T-cell (primary cell): ENCODE data around the gene DNAAF5. TPM values are rescaled to one million over a fixed set of nuclear protein-coding genes. Genes with fewer than 3 reads are reported as not detected.
A peak's percentile ranks its signal among the peaks of the same experiment; 100 is the strongest.

ENCODE experiments used
- ATAC-seq, 4 experiments: fragments of 200-7000 bp in 3 of 4; fragments of 150-1000 bp in 1 of 4; cut with Tn5 transposase; replicated peaks in 1 of 4; 1 replicate in 3 of 4; 2 replicates in 1 of 4; pipeline ENCODE4 v1.10.0; 2021; ENCODE audit warnings: moderate library complexity in 3 of 4, mild to moderate bottlenecking in 2 of 4, moderate number of reproducible peaks in 1 of 4
- CTCF ChIA-PET, 2 donors: fragments of 300-600 bp; sonication (Branson Sonifier 250); formaldehyde crosslinking; loops; one replicate each; lab custom pipeline; 2022; ENCODE audit warnings: antibody characterized with exemption in 2 of 2; lab: Charles Lee
- POLR2A ChIA-PET, 2 donors: fragments of 300-600 bp; sonication (Branson Sonifier 250); formaldehyde crosslinking; loops; one replicate each; lab custom pipeline; 2022; ENCODE audit warnings: antibody characterized with exemption in 2 of 2; lab: Charles Lee
- DNase-seq, 35 experiments: peaks; one replicate each; pipeline versions ENCODE4 v3.0.0 to v3.0.0-alpha.2; 2013 to 2023
- H3K27ac ChIP-seq: one replicate; pipeline ENCODE4 v1.5.1; 2013; ENCODE audit warnings: low read length
- H3K27me3 ChIP-seq, 2 experiments: replicated peaks in 1 of 2; 1 replicate in 1 of 2; 2 replicates in 1 of 2; pipeline versions ENCODE4 v1.6.1 to v1.7.0; 2013; ENCODE audit warnings: low read length in 1 of 2, mixed read lengths in 1 of 2; ENCODE audit not compliant: control insufficient read depth in 2 of 2, insufficient read depth in 2 of 2; ENCODE audit errors: extremely low read depth in 1 of 2
- H3K36me3 ChIP-seq, 2 donors: 1 replicate in 1 of 2; 2 replicates in 1 of 2; pipeline versions ENCODE4 v1.6.1 to v1.7.0; 2013; ENCODE audit warnings: low read length in 1 of 2; ENCODE audit not compliant: control insufficient read depth in 2 of 2, insufficient read depth in 1 of 2; ENCODE audit errors: extremely low read depth in 1 of 2
- H3K4me1 ChIP-seq, 2 experiments: 1 replicate in 1 of 2; 2 replicates in 1 of 2; pipeline versions ENCODE4 v1.6.1 to v1.7.0; 2013; ENCODE audit warnings: low read length in 2 of 2, mixed read lengths in 1 of 2; ENCODE audit not compliant: insufficient read depth in 2 of 2, control insufficient read depth in 1 of 2; ENCODE audit errors: extremely low read depth in 1 of 2
- H3K4me3 ChIP-seq, 2 donors: 1 replicate in 1 of 2; 2 replicates in 1 of 2; pipeline versions ENCODE4 v1.5.1 to v1.7.0; 2013; ENCODE audit warnings: mild to moderate bottlenecking in 2 of 2, low read length in 1 of 2, moderate library complexity in 1 of 2; ENCODE audit not compliant: control insufficient read depth in 1 of 2; ENCODE audit errors: extremely low read depth in 1 of 2
- H3K9me3 ChIP-seq: 2 replicates; pipeline ENCODE4 v1.7.0; 2013
- H3K27ac Mint-ChIP-seq, 2 donors: one replicate each; pipeline ENCODE4 v1.8.0; 2020 to 2021; ENCODE audit warnings: mild to moderate bottlenecking in 2 of 2, mixed read lengths in 2 of 2
- H3K27me3 Mint-ChIP-seq, 2 donors: one replicate each; pipeline ENCODE4 v1.8.0; 2021 to 2022; ENCODE audit warnings: mixed read lengths in 2 of 2
- H3K36me3 Mint-ChIP-seq: one replicate; pipeline ENCODE4 v1.8.0; 2021; ENCODE audit warnings: mixed read lengths
- H3K4me1 Mint-ChIP-seq, 3 donors: one replicate each; pipeline ENCODE4 v1.8.0; 2020 to 2022; ENCODE audit warnings: mixed read lengths in 3 of 3, mild to moderate bottlenecking in 1 of 3
- H3K4me3 Mint-ChIP-seq, 3 donors: one replicate each; pipeline ENCODE4 v1.8.0; 2020 to 2022; ENCODE audit warnings: mild to moderate bottlenecking in 3 of 3, mixed read lengths in 3 of 3, moderate library complexity in 3 of 3
- H3K9me3 Mint-ChIP-seq, 3 donors: one replicate each; pipeline ENCODE4 v1.8.0; 2020 to 2022; ENCODE audit warnings: mixed read lengths in 3 of 3
- WGBS: methylation state at CpG from one replicate; pipeline ENCODE4 v1.1.5; 2013; ENCODE audit warnings: missing lambda C conversion rate; ENCODE audit not compliant: insufficient coverage; 5-methylcytosine and 5-hydroxymethylcytosine counted together
- total RNA-seq, 35 experiments: library from RNA in 6 of 35; stranded (reverse) in 6 of 35; fragments of 120-200 nt in 1 of 35; gene quantifications; one replicate each; pipeline versions ENCODE4 v1.2.1 to v1.2.4 and lab custom pipeline; 2013 to 2026

Gene DNAAF5
- 10 to 100 TPM; 12.8 to 21.4 (median 17.1) TPM for total RNA-seq
- 9.1 TPM for total RNA-seq (2013)
- total RNA-seq (lab: John Stamatoyannopoulos, UW), result 8.5 to 48.6 (median 16.6) reads per million in 29 experiments

GRCh38 chr7:726084-726853 is at the start of gene DNAAF5:
TSS of gene DNAAF5 (plus strand) at chr7:726699. CDS start at chr7:726721, 22 bp downstream.
- Mint-ChIP-seq H3K36me3 (peaks cover 29% of the 10 kb centered on the region), H3K27me3 (no peaks in the 10 kb centered on the region), H3K27ac (peak within 1 kb of the TSS; percentile 63 to 69), H3K9me3 (peaks cover 3 to 4% (median 4%) of the 10 kb centered on the region in 3 donors), H3K4me3 (peak within 1 kb of the TSS; percentile 69 to 80 (median 79)), H3K4me1 (peaks cover 19 to 33% (median 24%) of the 10 kb centered on the region in 3 donors)
- DNase-seq (peak; percentile 70 to 90 (median 82)), ATAC-seq (peak; percentile 88 to 92 (median 90))
- POLR2A ChIA-PET, result no interaction called here
- Histone ChIP-seq H3K27ac (peak within 1 kb of the TSS; percentile 56), H3K9me3 (no peaks in the 10 kb centered on the region), H3K4me1 (peaks cover 4 to 26% of the 10 kb centered on the region in 2 experiments), H3K4me3 (peak within 1 kb of the TSS; percentile 77 to 88), H3K27me3 (no peaks in the 10 kb centered on the region), H3K36me3 (no peaks in the 10 kb centered on the region)
- WGBS, result 4% methylated on average over 54 of the region's 56 CpGs
- CTCF ChIA-PET, result interaction anchor here in 1 of 2 donors (0.5 kb wide), 1 partner anchor 53 kb away, joined by 3 read pairs; no protein-coding TSS in a partner anchor

DNA sequence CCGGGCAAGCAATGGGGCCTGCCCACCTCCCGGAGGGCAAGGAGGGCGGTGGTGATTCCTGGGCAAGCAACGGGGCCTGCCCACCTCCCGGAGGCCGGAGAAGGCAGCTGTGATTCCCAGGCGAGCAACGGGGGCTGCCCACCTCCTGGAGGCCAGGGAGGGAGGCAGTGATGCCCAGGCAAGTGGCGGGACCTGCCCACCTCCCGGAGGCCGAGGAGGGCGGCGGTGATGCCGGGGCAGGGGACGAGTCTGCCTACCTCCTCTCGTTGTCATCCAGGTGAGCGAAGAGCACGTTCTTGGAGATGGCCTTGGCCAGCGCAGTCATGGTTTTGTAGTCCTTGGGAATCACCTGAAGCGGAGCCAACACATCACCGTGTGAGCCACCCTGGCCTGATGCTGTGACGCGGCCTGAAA is 49.5 kb upstream of the DNAAF5 start:
- H3K27ac ChIP-seq, result no peak overlapping the region
- H3K36me3 Mint-ChIP-seq, result peaks cover 46% of the 10 kb centered on the region
- H3K27ac Mint-ChIP-seq, result no peak overlapping the region
- H3K27me3 Mint-ChIP-seq, result no peaks in the 10 kb centered on the region
- DNase-seq (no peak), ATAC-seq (no peak)
- POLR2A ChIA-PET, result no interaction called here
- no peaks in the 10 kb centered on the region for H3K9me3 ChIP-seq
- H3K36me3 ChIP-seq, result peaks cover 15 to 32% of the 10 kb centered on the region in 2 donors
- H3K4me1 Mint-ChIP-seq, result peaks cover 0 to 11% (median 0%) of the 10 kb centered on the region in 3 donors
- no peaks in the 10 kb centered on the region for H3K9me3 Mint-ChIP-seq
- 98% methylated on average over 21 of the region's 23 CpGs for WGBS
- no peak overlapping the region for H3K4me3 Mint-ChIP-seq
- H3K4me3 ChIP-seq, result no peak overlapping the region
- no peaks in the 10 kb centered on the region for H3K27me3 ChIP-seq
- no peaks in the 10 kb centered on the region for H3K4me1 ChIP-seq
- CTCF ChIA-PET, result no interaction called here

GRCh38 chr7:680411-681127 is 45.9 kb upstream of the DNAAF5 start:
- H3K4me3 ChIP-seq, result no peak overlapping the region
- no peak overlapping the region for H3K27ac ChIP-seq
- H3K4me1 Mint-ChIP-seq, result peaks cover 0 to 5% (median 0%) of the 10 kb centered on the region in 3 donors
- POLR2A ChIA-PET, result no interaction called here
- no peaks in the 10 kb centered on the region for H3K9me3 ChIP-seq
- H3K36me3 Mint-ChIP-seq, result peaks cover 42% of the 10 kb centered on the region
- no peak overlapping the region for H3K27ac Mint-ChIP-seq
- H3K27me3 ChIP-seq, result peaks cover 0 to 5% of the 10 kb centered on the region in 2 experiments
- ATAC-seq (no peak), DNase-seq (no peak)
- H3K9me3 Mint-ChIP-seq, result peaks cover 0 to 4% (median 0%) of the 10 kb centered on the region in 3 donors
- WGBS, result 91% methylated on average over 12 of the region's 25 CpGs
- no peak overlapping the region for H3K4me3 Mint-ChIP-seq
- no peaks in the 10 kb centered on the region for H3K4me1 ChIP-seq
- no peaks in the 10 kb centered on the region for H3K27me3 Mint-ChIP-seq
- CTCF ChIA-PET, result interaction anchor here in 1 of 2 donors (0.7 to 0.8 kb wide), 2 partner anchors 12 to 369 kb away, joined by 3 read pairs; no protein-coding TSS in a partner anchor
- peaks cover 15 to 22% of the 10 kb centered on the region in 2 donors for H3K36me3 ChIP-seq

GRCh38 chr7:681551-682307 is 44.8 kb upstream of the DNAAF5 start:
- Histone ChIP-seq H3K27me3 (peaks cover 0 to 5% of the 10 kb centered on the region in 2 experiments), H3K4me3 (no peak overlapping the region), H3K9me3 (no peaks in the 10 kb centered on the region), H3K27ac (no peak overlapping the region), H3K36me3 (peaks cover 11 to 14% of the 10 kb centered on the region in 2 donors), H3K4me1 (no peaks in the 10 kb centered on the region)
- peaks cover 0 to 5% (median 0%) of the 10 kb centered on the region in 3 donors for H3K4me1 Mint-ChIP-seq
- POLR2A ChIA-PET, result interaction anchor here in 1 of 2 donors (0.6 kb wide), 1 partner anchor 24 kb away, joined by 4 read pairs; no protein-coding TSS in a partner anchor
- no peak overlapping the region for H3K4me3 Mint-ChIP-seq
- peaks cover 3 to 9% (median 7%) of the 10 kb centered on the region in 3 donors for H3K9me3 Mint-ChIP-seq
- CTCF ChIA-PET, result interaction anchor here in 1 of 2 donors (0.6 kb wide), 1 partner anchor 16 kb away, joined by 3 read pairs; no protein-coding TSS in a partner anchor
- DNase-seq, result no peak
- no peak for ATAC-seq
- no peaks in the 10 kb centered on the region for H3K27me3 Mint-ChIP-seq
- H3K27ac Mint-ChIP-seq, result no peak overlapping the region
- 95% methylated on average over 12 of the region's 13 CpGs for WGBS
- H3K36me3 Mint-ChIP-seq, result peaks cover 39% of the 10 kb centered on the region

DNA sequence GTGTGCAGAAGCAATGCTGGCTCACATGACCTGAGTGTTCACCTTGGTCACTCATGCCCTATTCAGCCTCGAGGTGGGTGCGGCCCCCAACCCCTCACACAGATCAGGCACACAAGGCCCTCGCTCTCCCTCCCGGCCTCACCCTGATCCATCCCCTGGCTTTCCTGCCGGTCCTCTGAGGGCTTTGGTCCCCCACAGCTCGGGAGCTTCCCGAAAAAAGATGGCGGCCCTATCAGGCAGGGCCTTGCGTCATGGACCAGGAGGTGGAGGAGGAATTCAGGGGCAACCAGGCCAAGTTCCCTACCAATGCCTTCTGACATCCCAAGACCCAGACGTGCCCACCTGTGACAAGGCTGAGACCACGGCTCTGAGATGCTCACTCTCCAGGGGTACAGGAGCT is 43.7 kb upstream of the DNAAF5 start:
- H3K4me3 ChIP-seq, result no peak overlapping the region
- DNase-seq, result no peak
- peaks cover 3 to 19% (median 15%) of the 10 kb centered on the region in 3 donors for H3K9me3 Mint-ChIP-seq
- H3K27me3 ChIP-seq, result peaks cover 0 to 5% of the 10 kb centered on the region in 2 experiments
- no peak overlapping the region for H3K27ac ChIP-seq
- H3K27me3 Mint-ChIP-seq, result no peaks in the 10 kb centered on the region
- H3K4me1 ChIP-seq, result no peaks in the 10 kb centered on the region
- WGBS, result 95% methylated on average over 7 of the region's 11 CpGs
- POLR2A ChIA-PET, result no interaction called here
- peaks cover 2% of the 10 kb centered on the region for H3K9me3 ChIP-seq
- peaks cover 0 to 5% (median 0%) of the 10 kb centered on the region in 3 donors for H3K4me1 Mint-ChIP-seq
- ATAC-seq, result no peak
- CTCF ChIA-PET, result no interaction called here
- peaks cover 41% of the 10 kb centered on the region for H3K36me3 Mint-ChIP-seq
- H3K27ac Mint-ChIP-seq, result no peak overlapping the region
- peaks cover 6 to 14% of the 10 kb centered on the region in 2 donors for H3K36me3 ChIP-seq
- H3K4me3 Mint-ChIP-seq, result no peak overlapping the region
